GM18511 (cell line): ENCODE results near the gene ACTG1.

ENCODE experiments used
- ATAC-seq: cut with Tn5 transposase; IDR thresholded peaks from one replicate; pipeline ENCODE4 v1.9.1; 2021; ENCODE audit warnings: mild to moderate bottlenecking, moderate library complexity; ENCODE audit not compliant: unreplicated experiment

ACTG1 gene

DNA sequence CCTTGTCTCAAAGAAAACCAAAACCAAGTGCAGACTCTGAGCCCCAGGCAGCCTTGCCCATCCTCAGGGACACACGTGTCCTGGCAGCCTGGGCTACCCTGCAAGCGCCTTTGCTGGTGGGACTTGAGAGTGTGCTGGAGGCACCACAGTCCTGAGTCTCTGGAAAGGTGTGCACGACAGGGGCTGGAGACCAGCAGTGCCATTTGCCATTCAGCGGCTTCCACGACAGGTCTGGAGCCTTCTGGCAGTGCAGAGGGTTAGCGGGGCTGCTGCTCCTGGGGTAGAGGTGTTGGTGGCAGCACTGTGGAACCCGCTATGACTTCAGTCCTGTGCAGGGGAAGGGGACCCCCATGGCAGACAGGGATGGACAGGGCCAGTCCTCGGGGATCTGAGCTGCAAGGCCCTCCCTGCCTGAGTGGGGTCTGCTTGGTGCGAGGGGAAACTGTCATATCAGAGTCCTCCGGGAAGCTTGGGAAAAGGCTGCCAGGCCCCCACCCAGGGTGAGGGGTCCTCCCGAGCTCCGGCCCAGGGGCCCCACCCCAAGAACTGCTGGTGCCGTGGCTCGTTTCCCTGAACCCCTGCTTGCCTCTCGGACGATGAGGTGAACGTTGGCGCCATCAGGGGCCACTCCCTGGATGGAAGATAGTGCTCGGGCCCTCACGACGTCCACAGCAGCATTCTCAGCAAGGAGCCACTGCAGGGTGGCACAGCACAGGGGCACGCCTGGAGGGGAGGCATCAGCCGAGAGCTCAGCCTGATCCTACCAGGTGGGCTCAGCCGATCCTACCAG is 32.8 kb upstream of the ACTG1 start:
- ATAC-seq: no peak

DNA sequence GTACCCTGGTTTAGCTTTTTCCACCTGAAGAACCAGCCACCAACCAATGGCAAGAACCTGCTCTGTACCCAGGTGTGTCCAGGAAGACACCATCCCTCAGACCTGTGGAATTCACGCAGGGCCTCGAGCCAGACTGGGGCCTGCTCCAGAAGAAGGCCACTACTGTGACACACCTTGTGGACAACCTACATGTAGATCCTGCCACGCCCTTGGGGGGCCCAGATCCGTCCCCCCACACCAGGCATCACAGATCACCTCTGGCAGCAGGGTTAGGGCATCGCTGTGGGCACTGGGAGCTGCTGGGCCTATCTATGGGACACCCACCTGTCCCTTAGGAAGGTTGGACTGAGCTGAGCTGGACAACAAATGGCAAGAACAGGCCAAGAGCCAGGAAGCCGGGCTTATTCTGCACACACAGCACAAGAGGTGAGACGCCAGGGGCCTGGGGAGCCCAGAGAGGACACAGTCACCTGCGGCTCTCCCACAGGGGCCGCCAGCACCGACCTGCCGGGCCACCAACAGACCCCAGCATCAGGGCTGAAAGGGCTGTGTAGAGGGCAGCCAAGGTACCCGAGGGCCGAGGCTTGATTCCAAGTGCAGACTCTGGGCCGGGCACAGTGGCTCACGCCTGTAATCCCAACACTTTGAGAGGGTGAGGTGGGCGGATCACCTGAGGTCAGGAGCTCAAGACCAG is 31.8 kb upstream of the ACTG1 start:
- ATAC-seq: no peak

DNA sequence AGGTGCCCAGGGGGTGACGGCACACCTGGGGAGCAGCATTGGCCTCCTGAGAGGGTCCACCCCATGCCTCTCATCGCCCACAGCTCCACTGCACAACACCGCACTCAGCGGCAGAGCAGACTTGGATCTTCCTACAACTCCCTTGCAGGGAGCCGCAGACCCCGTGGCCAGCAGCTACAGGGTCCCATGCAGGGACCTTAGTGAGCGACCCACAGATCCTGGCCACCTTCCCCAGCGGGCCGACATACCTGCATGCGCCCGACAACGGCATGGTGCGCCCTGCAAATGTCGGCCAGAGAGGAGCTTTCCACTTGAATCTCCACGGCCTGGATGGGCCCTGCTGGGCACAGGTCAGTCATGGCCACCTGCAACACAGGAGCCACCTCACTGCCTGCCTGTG is 31.2 kb upstream of the ACTG1 start:
- no peak for ATAC-seq

DNA sequence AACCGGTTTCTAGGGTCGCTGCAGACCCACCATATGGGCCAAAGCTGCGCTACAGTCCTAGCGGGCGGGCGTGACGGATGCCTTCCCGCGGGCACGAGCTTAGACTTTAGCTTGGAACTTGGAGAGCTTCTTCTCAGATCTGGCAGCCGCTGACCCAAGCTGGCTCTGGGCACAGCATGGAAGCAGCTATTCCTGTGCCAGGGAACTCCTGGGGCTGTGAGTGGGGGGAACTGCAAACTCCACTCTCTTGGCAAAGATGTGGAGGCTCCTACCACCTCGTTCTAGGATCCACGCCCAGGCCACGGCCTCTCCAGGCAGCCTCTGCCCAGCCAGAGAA is 30.7 kb upstream of the ACTG1 start:
- ATAC-seq: no peak

DNA sequence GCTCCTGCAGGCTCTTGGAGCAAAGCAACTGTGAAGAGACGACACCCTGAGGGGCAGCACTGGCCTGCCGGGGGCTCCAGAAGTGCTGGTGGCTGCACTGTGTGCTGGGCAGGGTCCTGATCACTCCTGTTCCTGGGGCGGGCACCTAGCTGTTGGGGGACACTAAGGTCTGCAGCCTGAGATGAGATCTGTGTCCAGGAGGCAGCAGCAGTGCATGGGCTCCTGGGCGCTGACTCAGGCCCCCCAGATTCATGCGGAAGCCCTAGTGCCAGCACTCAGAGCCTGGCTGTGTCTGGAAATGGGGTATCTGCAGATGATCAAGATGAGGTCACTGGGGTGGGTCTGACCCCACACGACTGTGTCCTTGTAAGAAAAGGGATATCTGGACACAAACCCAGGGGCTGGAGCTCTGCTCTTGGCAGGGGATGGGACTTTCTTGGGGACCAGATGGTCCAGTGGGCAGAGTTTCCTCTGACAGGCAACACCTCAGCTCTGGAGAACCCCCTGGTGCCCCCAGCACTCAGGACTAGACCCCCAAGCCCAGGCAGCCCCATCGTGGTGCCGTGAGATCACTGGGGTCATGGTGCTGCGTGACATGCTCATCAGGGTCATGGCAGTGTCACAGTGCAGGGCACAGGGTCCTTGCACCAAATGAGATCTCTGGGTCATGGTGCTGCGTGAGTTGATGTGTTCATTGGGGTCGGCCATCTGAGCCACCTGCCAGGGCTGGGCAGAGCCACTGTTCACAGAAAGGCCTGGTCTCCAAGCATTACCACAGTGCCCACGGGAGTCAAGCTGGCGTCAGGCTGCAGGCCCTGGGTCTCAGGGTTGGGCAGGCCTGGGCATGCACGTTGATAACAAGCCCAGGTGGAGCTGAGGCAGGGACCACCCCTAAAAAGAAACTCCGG is 30.1 kb upstream of the ACTG1 start:
- ATAC-seq: no peak

DNA sequence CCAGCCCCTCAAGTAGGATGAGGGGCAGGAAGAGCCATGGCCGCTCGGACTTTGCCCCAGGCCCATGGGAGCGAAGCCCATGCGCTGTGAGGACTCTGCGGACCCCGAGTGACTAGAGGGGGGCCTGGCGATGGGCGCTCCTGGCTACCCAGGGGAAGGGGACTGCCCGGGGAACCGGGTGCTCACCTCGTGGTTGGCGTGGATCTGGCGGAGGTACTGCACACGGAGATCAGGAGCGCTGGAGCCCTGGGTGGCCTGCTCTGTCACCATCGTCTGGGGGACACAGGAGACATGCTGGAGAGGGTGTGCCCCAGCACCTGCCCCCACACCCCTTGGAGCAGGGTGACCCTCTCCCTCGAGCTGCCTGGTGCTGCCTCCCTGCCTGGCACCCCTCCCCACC is 28.5 kb upstream of the ACTG1 start:
- ATAC-seq: no peak

DNA sequence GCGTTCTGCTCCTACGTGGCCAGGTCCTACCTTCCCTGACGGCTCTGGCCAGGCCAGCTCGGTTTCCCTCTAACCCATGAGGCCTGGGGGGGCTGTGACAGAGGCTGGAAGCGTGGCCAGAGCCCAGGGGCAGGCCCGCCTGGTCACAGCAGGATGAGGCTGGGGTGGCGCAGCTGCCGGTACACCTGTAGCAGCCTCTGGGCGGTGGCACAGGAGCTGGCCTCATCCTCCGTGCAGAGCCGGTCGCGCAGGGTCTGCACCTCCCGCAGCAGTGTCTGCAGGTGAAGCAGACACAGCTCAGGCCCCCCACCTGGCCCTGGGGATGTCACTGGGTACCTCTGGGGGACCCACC is 28.1 kb upstream of the ACTG1 start:
- no peak for ATAC-seq

DNA sequence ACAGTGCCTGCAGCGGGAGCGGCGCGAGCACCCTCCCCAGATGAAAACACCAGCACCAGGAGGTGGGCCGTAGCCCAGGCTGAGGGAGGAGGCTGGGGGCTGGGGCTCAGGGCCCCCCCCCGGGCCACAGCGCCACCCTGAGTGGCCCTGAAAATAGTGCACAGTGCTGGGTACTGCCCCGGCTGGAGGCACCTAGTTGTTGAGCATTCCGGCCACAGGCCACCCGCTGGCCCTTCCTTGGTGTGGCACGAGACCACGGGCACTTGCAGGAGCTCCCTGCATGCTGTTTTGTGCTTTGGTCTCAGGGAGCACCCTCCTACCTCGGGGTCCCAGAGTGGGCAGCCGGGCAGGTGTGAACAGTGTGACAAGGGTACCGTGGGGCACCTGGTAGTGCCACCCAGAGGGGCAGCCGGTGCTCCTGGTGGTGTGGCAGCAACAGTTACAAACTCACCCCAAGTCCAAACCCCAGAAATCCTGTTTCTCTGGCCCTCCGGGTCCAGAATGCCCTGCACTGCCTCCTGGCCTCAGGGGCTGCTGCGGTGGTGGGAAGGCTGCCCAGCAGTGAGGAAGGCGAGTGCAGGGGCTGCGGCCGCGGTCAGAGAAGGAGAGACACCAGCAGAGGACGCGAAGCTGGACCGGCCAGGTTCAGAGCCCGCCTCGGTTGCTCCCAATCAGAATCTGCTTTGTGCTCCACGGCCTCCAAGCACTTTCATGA is 27.5 kb upstream of the ACTG1 start:
- no peak for ATAC-seq

DNA sequence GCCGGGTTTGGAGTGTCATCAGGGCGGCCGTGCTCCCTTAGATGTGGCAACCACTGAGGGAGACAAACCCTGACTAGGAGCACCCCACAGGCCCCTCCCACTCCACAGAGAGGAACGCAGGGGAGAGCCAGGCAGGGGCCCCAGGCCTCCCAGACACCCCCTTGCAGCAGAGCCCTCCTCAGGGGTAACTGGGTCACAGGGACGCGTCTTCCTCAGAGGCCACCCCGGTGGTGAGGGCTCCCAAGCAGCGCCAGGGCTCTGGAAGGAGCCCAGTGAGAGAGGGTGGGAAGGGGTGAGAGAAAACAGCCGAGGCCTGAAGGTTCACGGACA is 26.9 kb upstream of the ACTG1 start:
- no peak for ATAC-seq

DNA sequence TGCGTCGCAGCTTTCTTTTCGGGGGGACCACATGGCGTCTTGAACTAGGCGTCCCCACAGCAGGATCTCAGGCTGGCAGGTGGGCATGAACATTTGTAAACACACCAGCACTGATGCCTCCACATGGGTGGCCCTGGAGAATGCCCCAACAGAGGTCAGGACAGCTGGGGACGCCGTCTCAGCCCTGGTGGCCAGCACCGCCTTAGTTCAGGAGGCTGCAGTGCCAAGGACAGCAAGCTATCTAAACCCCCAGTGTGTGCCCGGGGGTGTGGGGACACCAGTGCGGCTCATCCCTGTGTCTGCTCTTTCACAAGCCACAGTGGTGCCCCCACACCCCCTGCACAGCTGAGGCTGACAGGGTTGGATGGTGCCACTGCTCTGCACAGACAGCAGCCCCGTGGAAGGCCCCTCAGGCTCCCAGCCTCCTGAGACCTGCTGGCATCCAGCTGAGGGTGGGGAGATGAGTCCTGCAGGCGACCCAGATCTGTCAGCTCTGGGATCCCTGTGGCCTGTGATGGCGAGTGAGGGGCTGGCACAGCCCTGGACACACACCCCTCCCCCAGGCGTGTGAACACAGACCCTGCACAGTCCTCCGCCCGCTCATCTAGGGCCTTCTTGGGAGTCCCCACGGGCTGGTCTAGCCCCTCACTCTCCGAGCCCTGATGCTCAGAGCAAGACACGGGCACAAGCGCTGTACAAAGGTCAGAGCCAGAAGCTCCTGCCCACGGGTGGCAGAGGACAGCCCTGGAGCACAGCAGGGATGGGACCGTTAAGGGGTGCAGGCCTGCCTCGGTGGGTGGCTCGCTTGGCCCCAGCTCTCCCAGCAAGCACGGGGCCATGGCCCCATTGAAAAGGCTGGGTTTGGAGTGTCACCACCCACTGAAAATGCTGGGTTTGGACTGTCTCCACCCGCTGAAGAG is 26.3 kb upstream of the ACTG1 start:
- no peak for ATAC-seq

DNA sequence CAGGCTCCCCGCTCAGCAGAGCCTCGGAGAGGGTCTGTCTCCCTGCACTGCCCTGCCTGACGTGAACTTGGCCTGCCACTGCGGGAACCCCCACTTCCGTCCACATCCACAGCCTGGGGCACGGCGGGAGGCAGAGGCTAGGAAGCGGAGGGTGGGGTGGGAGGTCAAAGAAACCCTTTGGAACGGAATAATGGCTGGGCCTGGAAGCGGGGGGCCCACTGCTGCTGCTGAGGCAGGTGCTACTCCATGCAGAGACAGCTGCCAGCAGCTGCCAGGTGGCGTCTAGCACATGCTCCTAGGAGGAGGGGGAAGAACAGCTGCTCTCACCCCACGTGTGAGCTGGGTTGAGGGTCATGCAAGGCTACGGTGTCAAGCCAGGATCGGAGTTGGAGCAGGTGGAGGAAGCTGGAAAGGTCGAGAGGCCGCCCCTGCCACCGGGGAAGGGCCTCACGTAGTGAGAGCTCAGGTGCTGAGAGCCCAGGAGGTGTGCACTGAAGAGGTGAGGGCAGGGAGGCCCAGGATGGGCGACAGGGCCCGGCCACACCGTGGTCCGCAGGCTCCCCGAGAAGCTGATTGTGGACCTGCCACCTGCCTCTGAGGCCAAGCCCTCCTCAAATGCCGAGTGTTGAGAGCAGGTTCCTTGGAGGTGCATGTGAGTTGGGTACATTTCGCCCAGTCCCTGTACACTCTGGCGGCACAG is 25.4 kb upstream of the ACTG1 start:
- no peak for ATAC-seq

DNA sequence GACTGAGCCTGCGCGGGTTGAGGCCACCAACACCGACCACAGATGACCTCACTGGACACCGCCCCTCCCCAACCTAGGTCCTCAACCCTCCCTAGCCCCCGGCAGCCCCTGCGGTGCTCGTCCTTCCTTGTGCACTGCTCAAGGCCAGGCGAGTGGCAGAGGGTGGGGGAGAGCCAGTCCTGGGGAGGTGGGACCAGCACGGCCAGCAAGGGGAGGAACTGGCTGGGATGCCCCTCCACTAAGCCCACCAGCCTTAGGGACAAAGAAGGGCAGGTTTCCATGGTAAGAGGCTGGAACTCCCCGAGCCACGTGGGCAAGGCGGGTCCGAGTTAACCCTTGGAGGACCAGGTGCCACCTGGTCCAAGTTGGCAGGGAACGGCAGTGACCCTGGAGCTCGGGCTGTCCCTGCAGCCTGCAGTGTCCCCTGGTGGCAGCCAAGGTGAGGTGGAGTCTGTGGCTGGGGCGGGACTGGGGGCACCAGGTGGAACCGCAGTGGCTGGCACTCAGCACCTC is 24.8 kb upstream of the ACTG1 start:
- no peak for ATAC-seq

DNA sequence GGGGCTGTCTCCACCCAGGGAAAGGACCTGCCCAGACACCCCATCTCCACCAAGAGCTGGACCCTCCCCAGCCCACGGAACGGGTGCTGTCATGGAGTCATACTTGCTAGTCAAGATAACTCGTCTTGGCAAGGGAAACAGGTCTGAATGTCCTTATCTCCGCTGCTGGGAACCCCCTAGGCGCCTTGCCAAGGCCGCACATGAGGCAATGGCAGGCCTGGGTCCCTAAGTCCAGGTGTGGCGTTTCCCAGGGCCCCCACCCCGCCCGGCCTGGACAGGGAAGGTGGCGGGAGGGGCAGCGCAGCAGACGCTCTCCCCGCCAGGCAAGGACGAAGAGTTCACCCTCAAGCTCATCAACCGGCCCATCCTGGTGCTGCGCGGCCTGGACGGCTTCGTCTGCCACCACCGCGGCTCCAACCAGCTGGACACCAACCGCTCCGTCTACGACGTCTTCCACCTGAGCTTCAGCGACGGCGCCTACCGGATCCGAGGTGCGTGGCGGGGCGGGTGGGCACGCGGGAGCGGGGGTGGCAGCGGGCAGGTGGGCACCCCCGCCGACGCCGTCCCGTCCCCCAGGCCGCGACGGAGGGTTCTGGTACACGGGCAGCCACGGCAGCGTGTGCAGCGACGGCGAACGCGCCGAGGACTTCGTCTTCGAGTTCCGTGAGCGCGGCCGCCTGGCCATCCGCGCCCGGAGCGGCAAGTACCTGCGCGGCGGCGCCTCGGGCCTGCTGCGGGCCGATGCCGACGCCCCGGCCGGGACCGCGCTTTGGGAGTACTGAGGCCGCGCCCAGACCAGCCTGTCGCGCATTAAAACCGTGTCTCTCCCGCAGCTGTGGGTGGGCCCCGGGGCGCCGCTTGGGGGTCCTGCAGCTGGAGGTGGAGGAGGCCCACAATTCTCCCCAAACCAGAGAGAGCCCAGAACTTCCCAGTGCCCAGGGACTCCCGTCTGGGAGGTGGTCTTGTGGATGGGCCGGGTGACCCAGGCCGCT is 24.0 kb upstream of the ACTG1 start:
- ATAC-seq: no peak

DNA sequence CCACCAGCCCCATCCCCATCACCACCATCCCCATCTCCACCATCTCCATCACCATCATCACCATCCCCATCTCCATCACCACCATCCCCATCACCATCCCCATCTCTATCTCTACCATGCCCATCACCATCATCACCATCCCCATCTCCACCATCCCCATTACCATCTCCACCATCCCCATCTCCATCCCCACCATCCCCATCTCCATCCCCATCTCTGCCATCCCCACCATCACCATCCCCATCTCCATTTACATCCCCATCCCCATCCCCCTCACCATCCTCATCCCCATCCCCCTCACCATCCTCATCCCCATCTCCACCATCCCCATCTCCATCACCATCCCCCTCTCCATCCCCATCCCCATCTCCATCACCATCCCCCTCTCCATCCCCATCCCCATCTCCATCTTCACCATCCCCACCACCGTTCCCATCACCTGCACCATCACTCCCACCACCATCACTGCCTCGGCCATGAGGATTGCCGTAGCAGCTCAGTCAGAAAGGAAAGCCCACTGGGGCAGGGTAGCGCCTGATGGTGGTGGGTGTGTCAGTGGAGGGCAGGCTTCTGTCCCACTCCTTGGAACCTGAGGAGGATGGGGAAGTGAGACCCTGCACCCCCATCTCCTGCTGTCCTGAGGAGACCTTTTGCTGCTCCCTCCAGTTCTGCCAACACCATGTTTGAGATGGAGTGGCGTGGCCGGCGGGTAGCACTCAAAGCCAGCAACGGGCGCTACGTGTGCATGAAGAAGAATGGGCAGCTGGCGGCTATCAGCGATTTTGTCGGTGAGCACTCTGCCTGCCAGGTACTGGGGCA is 23.1 kb upstream of the ACTG1 start:
- no peak for ATAC-seq

DNA sequence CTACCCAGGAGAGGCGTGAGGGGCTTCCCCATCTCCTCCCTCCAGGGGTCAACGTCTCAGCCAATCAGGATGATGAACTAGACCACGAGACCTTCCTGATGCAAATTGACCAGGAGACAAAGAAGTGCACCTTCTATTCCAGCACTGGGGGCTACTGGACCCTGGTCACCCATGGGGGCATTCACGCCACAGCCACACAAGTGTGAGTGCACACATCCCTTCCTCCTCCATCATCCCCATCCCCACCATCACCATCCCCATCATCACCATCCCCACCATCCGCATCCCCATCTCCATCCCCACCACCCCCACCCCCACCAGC is 22.4 kb upstream of the ACTG1 start:
- ATAC-seq: no peak

DNA sequence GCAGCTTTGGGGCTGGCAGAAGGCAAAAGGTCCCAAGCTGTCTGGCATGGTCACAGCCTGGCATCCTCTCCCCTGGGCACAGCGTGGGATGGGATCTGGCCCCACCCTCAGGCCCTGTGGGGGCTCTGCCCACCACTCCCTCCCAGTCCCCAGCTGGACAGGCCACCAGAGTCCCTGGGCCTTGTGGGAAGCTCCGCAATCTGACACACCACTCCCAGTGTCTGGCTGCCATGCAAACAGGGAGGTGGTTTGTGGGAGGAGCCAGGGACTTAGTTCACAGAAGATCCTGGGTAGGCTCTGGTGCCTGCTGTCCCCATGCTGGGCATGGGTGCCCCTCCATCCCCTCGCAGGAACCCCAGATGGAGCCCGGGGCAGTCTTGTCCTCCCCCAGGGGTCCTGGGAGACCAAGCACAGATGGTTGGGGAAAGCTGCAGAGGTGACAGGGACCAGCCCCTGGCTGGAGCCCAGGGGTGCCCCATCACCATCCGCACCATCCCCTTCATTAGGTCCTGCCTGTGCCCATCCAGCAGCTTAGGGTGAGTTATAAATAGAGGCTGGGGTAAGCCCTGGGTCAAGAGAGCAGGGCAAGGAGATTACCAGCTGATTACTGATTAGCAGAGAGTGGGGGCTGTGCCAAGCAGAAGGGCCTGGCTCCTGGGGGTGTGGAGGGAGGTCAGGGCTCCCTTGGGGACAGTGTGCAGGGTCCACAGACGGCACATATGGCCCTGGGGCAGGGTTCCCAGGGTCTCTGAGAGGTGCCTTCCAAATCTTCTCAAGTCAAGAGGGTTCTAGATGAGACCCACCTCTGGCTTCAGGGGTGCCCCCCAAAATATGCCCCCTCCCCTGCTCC is 21.8 kb upstream of the ACTG1 start:
- no peak for ATAC-seq
